ENCODE data around the gene AP1S1.
"Not testable (repeated sequence)": the region's sequence is repeated elsewhere in the genome, so short reads cannot be mapped to it uniquely, and the experiment has no call there.

AP1S1 gene

GRCh38 chr7:101126651-101127459, 27.4 kb upstream of the AP1S1 start, which contains the start of gene SERPINE1:
SERPINE1 (plus strand) TSS chr7:101127104; CDS start chr7:101128394, 1,290 bp downstream.
- peak within 1 kb of the TSS; percentile 46; the same call in 1 of the 2 replicates for H3K4me3 ChIP-seq (ENCODE audit: low read length)
- H3K27ac ChIP-seq (ENCODE audit: low read length): no peak within 1 kb of the TSS
- no peak within 1 kb of the TSS; the same call in 1 of the 2 replicates for H3K9ac ChIP-seq (ENCODE audit: low read depth, low read length)
- H3K27me3 ChIP-seq (ENCODE audit: insufficient read depth, low read length): no peaks in the 10 kb centered on the region
- H3K9me3 ChIP-seq (ENCODE audit: insufficient read depth, low read depth, low read length): no peaks in the 10 kb centered on the region; the same call in 1 of the 2 replicates
- peaks cover 16% of the 10 kb centered on the region; the same call in 1 of the 2 replicates for H3K4me1 ChIP-seq (ENCODE audit: insufficient read depth, low read length)
- H3K36me3 ChIP-seq (ENCODE audit: insufficient read depth, low read depth, low read length): no peaks in the 10 kb centered on the region

GRCh38 chr7:101127460-101128039, 26.7 kb upstream of the AP1S1 start:
- Histone ChIP-seq H3K27ac (ENCODE audit: low read length) (no peak overlapping the region), H3K27me3 (ENCODE audit: insufficient read depth, low read length) (no peaks in the 10 kb centered on the region), H3K9ac (ENCODE audit: low read depth, low read length) (no peak overlapping the region; the same call in 1 of the 2 replicates), H3K9me3 (ENCODE audit: insufficient read depth, low read depth, low read length) (no peaks in the 10 kb centered on the region; the same call in 1 of the 2 replicates), H3K4me3 (ENCODE audit: low read length) (peak overlapping the region; percentile 46; the same call in 1 of the 2 replicates), H3K36me3 (ENCODE audit: insufficient read depth, low read depth, low read length) (no peaks in the 10 kb centered on the region), H3K4me1 (ENCODE audit: insufficient read depth, low read length) (peaks cover 9% of the 10 kb centered on the region; the same call in 1 of the 2 replicates)

- no peaks in the 10 kb centered on the region; the same call in 1 of the 2 replicates for H3K9me3 ChIP-seq (ENCODE audit: insufficient read depth, low read depth, low read length)
- peaks cover 7% of the 10 kb centered on the region; the same call in 1 of the 2 replicates for H3K4me1 ChIP-seq (ENCODE audit: insufficient read depth, low read length)
- H3K4me3 ChIP-seq (ENCODE audit: low read length): no peak overlapping the region
- no peak overlapping the region for H3K27ac ChIP-seq (ENCODE audit: low read length)
- no peaks in the 10 kb centered on the region for H3K36me3 ChIP-seq (ENCODE audit: insufficient read depth, low read depth, low read length)
- no peaks in the 10 kb centered on the region for H3K27me3 ChIP-seq (ENCODE audit: insufficient read depth, low read length)
- H3K9ac ChIP-seq (ENCODE audit: low read depth, low read length): no peak overlapping the region
These were observed 26.0 kb upstream of the AP1S1 start for GRCh38 chr7:101128040-101128834.

GRCh38 chr7:101129603-101130117, 24.6 kb upstream of the AP1S1 start:
- no peaks in the 10 kb centered on the region for H3K36me3 ChIP-seq (ENCODE audit: insufficient read depth, low read depth, low read length)
- no peak overlapping the region for H3K27ac ChIP-seq (ENCODE audit: low read length)
- no peaks in the 10 kb centered on the region; the same call in 1 of the 2 replicates for H3K9me3 ChIP-seq (ENCODE audit: insufficient read depth, low read depth, low read length)
- no peak overlapping the region for H3K4me3 ChIP-seq (ENCODE audit: low read length)
- no peak overlapping the region for H3K9ac ChIP-seq (ENCODE audit: low read depth, low read length)
- H3K27me3 ChIP-seq (ENCODE audit: insufficient read depth, low read length): no peaks in the 10 kb centered on the region
- H3K4me1 ChIP-seq (ENCODE audit: insufficient read depth, low read length): peaks cover 7% of the 10 kb centered on the region; the same call in 1 of the 2 replicates

GRCh38 chr7:101132626-101133600, 21.4 kb upstream of the AP1S1 start:
- not testable (repeated sequence) for H3K27ac ChIP-seq (ENCODE audit: low read length); H3K9me3 ChIP-seq (ENCODE audit: insufficient read depth, low read depth, low read length); H3K36me3 ChIP-seq (ENCODE audit: insufficient read depth, low read depth, low read length); H3K4me1 ChIP-seq (ENCODE audit: insufficient read depth, low read length); H3K9ac ChIP-seq (ENCODE audit: low read depth, low read length); H3K27me3 ChIP-seq (ENCODE audit: insufficient read depth, low read length); H3K4me3 ChIP-seq (ENCODE audit: low read length)

GRCh38 chr7:101133621-101134398, 20.5 kb upstream of the AP1S1 start:
- H3K27me3 ChIP-seq (ENCODE audit: insufficient read depth, low read length): no peaks in the 10 kb centered on the region
- no peak overlapping the region; the same call in 1 of the 2 replicates for H3K9ac ChIP-seq (ENCODE audit: low read depth, low read length)
- no peaks in the 10 kb centered on the region for H3K9me3 ChIP-seq (ENCODE audit: insufficient read depth, low read depth, low read length)
- no peak overlapping the region for H3K4me3 ChIP-seq (ENCODE audit: low read length)
- peaks cover 8% of the 10 kb centered on the region; the same call in 1 of the 2 replicates for H3K36me3 ChIP-seq (ENCODE audit: insufficient read depth, low read depth, low read length)
- no peaks in the 10 kb centered on the region; the same call in 1 of the 2 replicates for H3K4me1 ChIP-seq (ENCODE audit: insufficient read depth, low read length)
- H3K27ac ChIP-seq (ENCODE audit: low read length): no peak overlapping the region

GRCh38 chr7:101134399-101134980, 19.8 kb upstream of the AP1S1 start:
- Histone ChIP-seq H3K4me1 (ENCODE audit: insufficient read depth, low read length) (no peaks in the 10 kb centered on the region; the same call in 1 of the 2 replicates), H3K9ac (ENCODE audit: low read depth, low read length) (peak overlapping the region; percentile 14; the same call in 1 of the 2 replicates), H3K36me3 (ENCODE audit: insufficient read depth, low read depth, low read length) (peaks cover 8% of the 10 kb centered on the region; the same call in 1 of the 2 replicates), H3K9me3 (ENCODE audit: insufficient read depth, low read depth, low read length) (no peaks in the 10 kb centered on the region), H3K27me3 (ENCODE audit: insufficient read depth, low read length) (no peaks in the 10 kb centered on the region), H3K4me3 (ENCODE audit: low read length) (no peak overlapping the region), H3K27ac (ENCODE audit: low read length) (no peak overlapping the region)

- Histone ChIP-seq H3K27ac (ENCODE audit: low read length) (no peak overlapping the region), H3K36me3 (ENCODE audit: insufficient read depth, low read depth, low read length) (peaks cover 8% of the 10 kb centered on the region; the same call in 1 of the 2 replicates), H3K9me3 (ENCODE audit: insufficient read depth, low read depth, low read length) (no peaks in the 10 kb centered on the region), H3K27me3 (ENCODE audit: insufficient read depth, low read length) (no peaks in the 10 kb centered on the region), H3K4me1 (ENCODE audit: insufficient read depth, low read length) (peaks cover 3% of the 10 kb centered on the region), H3K9ac (ENCODE audit: low read depth, low read length) (no peak overlapping the region), H3K4me3 (ENCODE audit: low read length) (no peak overlapping the region)
These were observed 16.5 kb upstream of the AP1S1 start for GRCh38 chr7:101137651-101138212.

- peaks cover 3% of the 10 kb centered on the region for H3K4me1 ChIP-seq (ENCODE audit: insufficient read depth, low read length)
- no peak overlapping the region for H3K27ac ChIP-seq (ENCODE audit: low read length)
- peak overlapping the region; percentile 3; the same call in 1 of the 2 replicates for H3K9ac ChIP-seq (ENCODE audit: low read depth, low read length)
- no peaks in the 10 kb centered on the region for H3K27me3 ChIP-seq (ENCODE audit: insufficient read depth, low read length)
- 0 out of 2 replicates have a peak overlapping the region, but pooled peaks have one; percentile 27 for H3K4me3 ChIP-seq (ENCODE audit: low read length)
- peaks cover 8% of the 10 kb centered on the region; the same call in 1 of the 2 replicates for H3K36me3 ChIP-seq (ENCODE audit: insufficient read depth, low read depth, low read length)
- H3K9me3 ChIP-seq (ENCODE audit: insufficient read depth, low read depth, low read length): no peaks in the 10 kb centered on the region
These were observed 15.9 kb upstream of the AP1S1 start for GRCh38 chr7:101138213-101138870.

Measured in iPS-20b (cell line).